ENCODE results near the gene ONECUT3. TPM values are rescaled to one million over a fixed set of nuclear protein-coding genes. Genes with fewer than 3 reads are reported as not detected.

ONECUT3 gene
- total and polyA plus RNA-seq, 9 of the 15 experiments (the other 6 are each of a cell fraction or from before 2014, with no cell fraction given), result not detected

- Histone ChIP-seq H3K36me3 (ENCODE audit: control insufficient read depth, insufficient read depth, low read length) (no peaks in the 10 kb centered on the region), H4K20me1 (replicated peaks; ENCODE audit: control insufficient read depth, insufficient read depth, low read length) (no peaks in the 10 kb centered on the region), H2AFZ (ENCODE audit: low read depth, low read length) (no peak overlapping the region), H3K9ac (ENCODE audit: insufficient read depth in 1 of 2, low read depth in 2 of 2, low read length in 2 of 2) (no peak overlapping the region), H3K4me3 (no peak overlapping the region), H3K79me2 (ENCODE audit: control insufficient read depth, insufficient read depth, low read length) (no peaks in the 10 kb centered on the region), H3K4me1 (replicated peaks in 1 of 2; ENCODE audit: control insufficient read depth in 2 of 2, insufficient read depth in 2 of 2, low read length in 2 of 2) (peaks cover 0 to 30% of the 10 kb centered on the region in 2 experiments; a peak in 3 of 5 replicates), H3K9me1 (ENCODE audit: control insufficient read depth, insufficient read depth, low read length) (no peaks in the 10 kb centered on the region), H3K9me3 (replicated peaks; ENCODE audit: control insufficient read depth, insufficient read depth, low read depth, low read length) (peaks cover 2% of the 10 kb centered on the region), H3K27ac (ENCODE audit: extremely low read depth, low read depth, low read length) (no peak overlapping the region), H3K4me2 (ENCODE audit: insufficient read depth, low read length) (no peak overlapping the region), H3K27me3 (ENCODE audit: control insufficient read depth in 2 of 2, insufficient read depth in 2 of 2, low read length in 2 of 2) (peaks cover 0 to 17% of the 10 kb centered on the region in 2 experiments; a peak in 2 of 5 replicates)
- WGBS (ENCODE audit: insufficient coverage, low coverage, missing lambda C conversion rate), result 16% methylated on average over 11 of the region's 16 CpGs
- ChIA-PET CTCF (ENCODE audit: low intra/inter-chr PET ratio) (no interaction called here), POLR2A (no interaction called here)
- intact Hi-C loops (cut with micrococcal nuclease) (no loop called here), in situ Hi-C loops (cut with MboI) (no loop called here)
- TF ChIP-seq EGR1 (conservative IDR thresholded peaks at IDR 0.05), result 0 out of 2 replicates have a peak, but pooled peaks have one; percentile 5
- no peak for TF ChIP-seq IFI16 (CRISPR knock-in tag; IDR thresholded peaks at IDR 0.05)
- BruUV-seq (replicated peaks), result no TSS peak
- FAIRE-seq, result no peak
- no peak for DNase-seq (ENCODE audit: extremely low read depth in 1 of 4, low spot score in 3 of 4)
- ATAC-seq, result no peak
These were observed 26.3 kb downstream of the ONECUT3 start for GRCh38 chr19:1779574-1779973.

- in situ Hi-C loops (cut with MboI), result no loop called here
- TF ChIP-seq STAG1 (CRISPR knock-in tag; IDR thresholded peaks at IDR 0.05; ENCODE audit: borderline replicate concordance), result no peak
- peak in 1 of 2 experiments; percentile 28; a peak in 1 of 4 replicates for TF ChIP-seq RAD21 (CRISPR knock-in tag; conservative IDR thresholded peaks at IDR 0.05 in 1 of 2, IDR thresholded peaks at IDR 0.05 in 1 of 2)
- peak; percentile 10 for TF ChIP-seq CTCFL (IDR thresholded peaks at IDR 0.05; ENCODE audit: borderline replicate concordance, insufficient read depth, low read depth, low read length, poor library complexity, severe bottlenecking)
- TF ChIP-seq MAX (CRISPR knock-in tag; IDR thresholded peaks at IDR 0.05), result 0 out of 2 replicates have a peak, but pooled peaks have one; percentile 10
These were observed 27.1 kb downstream of the ONECUT3 start for GRCh38 chr19:1780272-1780958.

More at GRCh38 chr19:1780272-1780958, 27.1 kb downstream of the ONECUT3 start:
- BruUV-seq (replicated peaks), result no TSS peak
- no peaks in the 10 kb centered on the region for H3K36me3 ChIP-seq (ENCODE audit: control insufficient read depth, insufficient read depth, low read length)
- no peaks in the 10 kb centered on the region for H4K20me1 ChIP-seq (replicated peaks; ENCODE audit: control insufficient read depth, insufficient read depth, low read length)
- DNase-seq (ENCODE audit: extremely low read depth in 1 of 4, low spot score in 3 of 4) (peak in 2 of 4 experiments; percentile 53 to 55), ATAC-seq (peak; percentile 89), FAIRE-seq (no peak)
- no peak overlapping the region for H3K4me2 ChIP-seq (ENCODE audit: insufficient read depth, low read length)
- WGBS (ENCODE audit: insufficient coverage, low coverage, missing lambda C conversion rate), result 20% methylated on average over 11 of the region's 14 CpGs
- no peak overlapping the region for H3K4me3 ChIP-seq
- CTCF ChIA-PET (ENCODE audit: low intra/inter-chr PET ratio), result no interaction called here
- no peak overlapping the region for H3K27ac ChIP-seq (ENCODE audit: extremely low read depth, low read depth, low read length)
- H3K27me3 ChIP-seq (ENCODE audit: control insufficient read depth in 2 of 2, insufficient read depth in 2 of 2, low read length in 2 of 2), result peaks cover 2 to 25% of the 10 kb centered on the region in 2 experiments; a peak in 3 of 5 replicates
- POLR2A ChIA-PET, result interaction anchor here (0.7 to 2.0 kb wide), 2 partner anchors 10 to 54 kb away, joined by 3 to 4 read pairs; no protein-coding TSS in a partner anchor
- intact Hi-C loops (cut with micrococcal nuclease), result no loop called here
- peaks cover 0 to 27% of the 10 kb centered on the region in 2 experiments; a peak in 2 of 5 replicates for H3K4me1 ChIP-seq (replicated peaks in 1 of 2; ENCODE audit: control insufficient read depth in 2 of 2, insufficient read depth in 2 of 2, low read length in 2 of 2)
- no peaks in the 10 kb centered on the region for H3K9me1 ChIP-seq (ENCODE audit: control insufficient read depth, insufficient read depth, low read length)
- H2AFZ ChIP-seq (ENCODE audit: low read depth, low read length), result no peak overlapping the region
- no peaks in the 10 kb centered on the region for H3K79me2 ChIP-seq (ENCODE audit: control insufficient read depth, insufficient read depth, low read length)
- no peaks in the 10 kb centered on the region; the same call in none of the 2 replicates for H3K9me3 ChIP-seq (replicated peaks; ENCODE audit: control insufficient read depth, insufficient read depth, low read depth, low read length)
- H3K9ac ChIP-seq (ENCODE audit: insufficient read depth in 1 of 2, low read depth in 2 of 2, low read length in 2 of 2), result no peak overlapping the region
